ENCODE results near the gene SSPN. TPM values are rescaled to one million over a fixed set of nuclear protein-coding genes. Genes with fewer than 3 reads are reported as not detected.

Gene SSPN
- polyA plus RNA-seq, 1 donor, result 11.5 TPM

DNA sequence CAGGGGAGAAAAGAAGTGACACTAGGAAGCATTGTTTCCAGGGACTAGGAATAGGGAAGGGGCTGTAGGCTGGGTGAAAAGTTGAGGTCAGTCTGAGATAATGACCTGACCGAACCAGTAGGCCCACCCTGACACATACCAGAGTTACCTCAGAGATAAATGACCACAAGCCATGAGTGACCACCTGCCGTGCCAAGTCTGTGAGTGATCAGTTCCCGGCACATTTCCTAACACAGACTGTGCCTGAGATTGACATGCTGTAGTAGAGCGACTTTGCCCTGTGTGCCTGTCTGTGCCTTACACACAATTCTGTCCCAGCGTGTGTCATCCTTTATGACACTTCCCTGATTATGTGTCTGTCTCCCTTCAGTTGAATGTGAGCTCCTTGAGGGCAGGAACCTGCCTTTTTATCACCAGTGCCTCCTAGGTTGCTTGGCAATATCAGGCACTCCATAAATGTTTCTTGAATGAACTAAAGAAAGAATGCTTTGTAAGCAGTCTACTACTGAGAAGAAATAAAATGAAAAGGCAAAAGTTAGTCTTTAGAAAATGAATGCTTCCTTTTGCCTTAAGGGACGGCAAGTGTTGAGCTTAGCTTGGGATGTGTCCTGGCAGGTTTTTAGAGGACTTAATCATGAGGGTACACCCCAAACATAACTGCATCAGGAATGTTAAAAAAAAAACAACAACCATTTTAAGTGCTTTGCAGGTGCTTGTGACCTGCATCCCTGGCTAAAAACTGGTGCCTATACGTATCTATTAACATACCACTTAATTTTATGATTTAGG lies 9.6 kb upstream of the SSPN start:
- Histone ChIP-seq H3K4me3 (ENCODE audit: low read length) (no peak overlapping the region), H3K36me3 (ENCODE audit: control insufficient read depth, insufficient read depth, low read length) (no peaks in the 10 kb centered on the region), H3K27ac (ENCODE audit: low read length) (no peak overlapping the region), H3K27me3 (ENCODE audit: control insufficient read depth, insufficient read depth, low read length) (peaks cover 2% of the 10 kb centered on the region), H3K9me3 (ENCODE audit: control insufficient read depth, low read depth, low read length) (no peaks in the 10 kb centered on the region), H3K4me1 (ENCODE audit: control insufficient read depth, insufficient read depth, low read length) (no peaks in the 10 kb centered on the region)
- 83% methylated on average over 1 of the region's 7 CpGs for WGBS (ENCODE audit: insufficient coverage, low lambda C conversion rate)
- DNase-seq, result no peak

DNA sequence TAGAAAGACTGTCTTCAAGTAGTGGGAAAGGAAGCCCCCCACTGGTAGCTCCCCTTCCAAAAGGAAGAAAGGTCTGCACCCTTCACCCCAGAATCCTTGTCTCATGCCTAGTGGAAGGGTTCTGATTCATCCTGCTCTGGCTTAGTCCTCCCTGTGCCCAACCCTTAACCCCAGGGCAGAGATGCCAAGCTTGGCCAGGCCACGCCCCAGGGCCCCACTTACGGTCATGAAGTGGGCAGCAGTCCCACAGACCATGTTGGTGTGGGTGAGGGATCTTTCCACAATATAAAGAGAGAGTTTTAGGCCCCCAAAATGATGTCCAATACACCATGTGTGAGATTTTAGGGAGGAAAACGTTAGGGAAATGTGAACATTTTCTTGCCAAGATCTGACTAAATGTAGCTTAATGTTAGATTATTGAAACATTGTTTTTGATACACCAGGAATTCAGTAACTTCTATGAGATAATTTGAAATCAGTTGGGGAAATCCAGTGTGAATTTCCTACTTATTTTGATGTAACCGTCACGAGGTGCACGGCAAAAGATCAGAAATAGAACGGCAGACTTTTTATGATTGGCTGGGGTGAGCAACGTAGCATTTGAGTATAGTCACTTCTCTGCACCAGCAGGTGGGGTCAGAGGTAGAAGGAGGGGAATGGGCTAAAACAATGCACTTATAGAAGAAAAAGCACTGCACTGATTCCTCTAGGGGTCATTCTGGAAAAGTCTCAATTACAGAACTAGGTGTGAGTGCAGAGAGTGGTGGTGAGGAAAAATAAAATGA lies 8.2 kb upstream of the SSPN start:
- Histone ChIP-seq H3K27ac (ENCODE audit: low read length) (no peak overlapping the region), H3K36me3 (ENCODE audit: control insufficient read depth, insufficient read depth, low read length) (no peaks in the 10 kb centered on the region), H3K4me1 (ENCODE audit: control insufficient read depth, insufficient read depth, low read length) (no peaks in the 10 kb centered on the region), H3K9me3 (ENCODE audit: control insufficient read depth, low read depth, low read length) (no peaks in the 10 kb centered on the region), H3K27me3 (ENCODE audit: control insufficient read depth, insufficient read depth, low read length) (peaks cover 2% of the 10 kb centered on the region), H3K4me3 (ENCODE audit: low read length) (no peak overlapping the region)
- 56% methylated on average over 4 of the region's 8 CpGs for WGBS (ENCODE audit: insufficient coverage, low lambda C conversion rate)
- no peak for DNase-seq

DNA sequence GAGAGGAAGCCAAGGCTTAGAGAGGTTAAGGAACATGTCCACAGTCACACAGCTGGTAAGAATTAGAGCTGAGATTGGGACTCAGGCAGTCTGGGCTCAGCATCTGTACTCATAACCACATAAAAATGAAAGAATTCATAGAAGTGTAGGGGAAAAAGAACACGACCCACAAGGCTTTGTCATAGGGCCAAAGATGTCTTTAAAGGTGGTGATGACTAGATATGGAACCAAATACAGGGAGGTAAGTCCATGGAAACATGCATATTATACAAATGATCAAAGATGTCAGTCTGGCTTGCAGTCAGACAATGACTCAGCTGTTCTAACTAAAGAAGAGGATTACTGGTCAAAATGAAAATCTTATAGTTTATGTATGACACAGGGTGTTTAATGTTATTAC lies 7.2 kb upstream of the SSPN start:
- no peaks in the 10 kb centered on the region for H3K36me3 ChIP-seq (ENCODE audit: control insufficient read depth, insufficient read depth, low read length)
- H3K27ac ChIP-seq (ENCODE audit: low read length), result no peak overlapping the region
- no peaks in the 10 kb centered on the region for H3K9me3 ChIP-seq (ENCODE audit: control insufficient read depth, low read depth, low read length)
- H3K27me3 ChIP-seq (ENCODE audit: control insufficient read depth, insufficient read depth, low read length), result peaks cover 2% of the 10 kb centered on the region
- no peak overlapping the region for H3K4me3 ChIP-seq (ENCODE audit: low read length)
- no CpG with 5 or more reads among the region's 1 CpG for WGBS (ENCODE audit: insufficient coverage, low lambda C conversion rate)
- no peaks in the 10 kb centered on the region for H3K4me1 ChIP-seq (ENCODE audit: control insufficient read depth, insufficient read depth, low read length)
- no peak for DNase-seq

- H3K27ac ChIP-seq (ENCODE audit: low read length), result no peak overlapping the region
- H3K36me3 ChIP-seq (ENCODE audit: control insufficient read depth, insufficient read depth, low read length), result no peaks in the 10 kb centered on the region
- H3K9me3 ChIP-seq (ENCODE audit: control insufficient read depth, low read depth, low read length), result no peaks in the 10 kb centered on the region
- no peak overlapping the region for H3K4me3 ChIP-seq (ENCODE audit: low read length)
- peak in 1 of 2 donors; percentile 33 for DNase-seq
- WGBS (ENCODE audit: insufficient coverage, low lambda C conversion rate), result 87% methylated on average over 2 of the region's 2 CpGs
- H3K4me1 ChIP-seq (ENCODE audit: control insufficient read depth, insufficient read depth, low read length), result no peaks in the 10 kb centered on the region
- H3K27me3 ChIP-seq (ENCODE audit: control insufficient read depth, insufficient read depth, low read length), result peaks cover 2% of the 10 kb centered on the region
Observed at GRCh38 chr12:26188641-26189040, 6.7 kb upstream of the SSPN start.

DNA sequence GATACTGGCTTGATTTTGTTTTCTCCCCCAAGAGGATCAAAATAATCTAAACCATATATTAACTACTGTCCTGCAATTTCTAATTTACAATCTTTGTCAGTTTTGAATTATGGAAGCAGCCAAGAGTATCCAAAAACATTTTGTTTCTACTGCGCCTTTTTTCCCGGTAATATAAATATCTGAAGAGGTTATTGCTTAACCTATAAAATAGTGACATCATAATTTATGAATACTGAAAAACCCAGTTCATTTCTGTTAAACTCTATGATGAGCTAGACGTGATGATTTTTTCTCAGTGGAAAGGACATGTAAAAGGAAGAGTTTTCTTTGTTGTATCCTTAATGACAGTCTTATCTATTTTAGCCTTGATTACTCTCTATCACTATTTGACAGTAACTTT lies 3.2 kb upstream of the SSPN start:
- WGBS (ENCODE audit: insufficient coverage, low lambda C conversion rate), result 50% methylated on average over 1 of the region's 3 CpGs
- Histone ChIP-seq H3K4me1 (ENCODE audit: control insufficient read depth, insufficient read depth, low read length) (peaks cover 5% of the 10 kb centered on the region), H3K9me3 (ENCODE audit: control insufficient read depth, low read depth, low read length) (no peaks in the 10 kb centered on the region), H3K36me3 (ENCODE audit: control insufficient read depth, insufficient read depth, low read length) (no peaks in the 10 kb centered on the region), H3K4me3 (ENCODE audit: low read length) (no peak overlapping the region), H3K27me3 (ENCODE audit: control insufficient read depth, insufficient read depth, low read length) (peaks cover 2% of the 10 kb centered on the region), H3K27ac (ENCODE audit: low read length) (no peak overlapping the region)
- DNase-seq, result no peak

DNA sequence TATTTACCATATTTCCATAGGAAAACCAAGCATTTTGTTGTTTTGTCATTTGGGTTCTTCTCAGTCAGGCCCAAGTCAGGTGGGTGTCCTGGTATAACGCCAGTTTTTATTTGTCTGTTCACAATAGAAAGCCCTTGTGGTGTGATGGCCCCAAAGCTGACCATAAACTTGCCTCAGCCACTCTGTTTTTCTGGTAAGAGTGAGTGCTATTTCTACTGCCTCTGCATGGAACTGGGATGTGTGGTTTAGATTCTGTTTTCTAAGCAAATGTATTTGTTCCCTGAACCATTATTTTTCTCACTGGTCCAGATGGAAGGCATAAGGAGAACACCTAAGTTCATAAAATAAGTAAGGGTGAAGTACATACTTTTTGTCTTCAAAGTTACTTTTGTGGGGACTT lies 1.8 kb upstream of the SSPN start:
- Histone ChIP-seq H3K9me3 (ENCODE audit: control insufficient read depth, low read depth, low read length) (no peaks in the 10 kb centered on the region), H3K4me1 (ENCODE audit: control insufficient read depth, insufficient read depth, low read length) (peaks cover 8% of the 10 kb centered on the region), H3K4me3 (ENCODE audit: low read length) (no peak overlapping the region), H3K36me3 (ENCODE audit: control insufficient read depth, insufficient read depth, low read length) (no peaks in the 10 kb centered on the region), H3K27me3 (ENCODE audit: control insufficient read depth, insufficient read depth, low read length) (peaks cover 2% of the 10 kb centered on the region), H3K27ac (ENCODE audit: low read length) (no peak overlapping the region)
- no peak for DNase-seq
- no CpG with 5 or more reads among the region's 1 CpG for WGBS (ENCODE audit: insufficient coverage, low lambda C conversion rate)

DNA sequence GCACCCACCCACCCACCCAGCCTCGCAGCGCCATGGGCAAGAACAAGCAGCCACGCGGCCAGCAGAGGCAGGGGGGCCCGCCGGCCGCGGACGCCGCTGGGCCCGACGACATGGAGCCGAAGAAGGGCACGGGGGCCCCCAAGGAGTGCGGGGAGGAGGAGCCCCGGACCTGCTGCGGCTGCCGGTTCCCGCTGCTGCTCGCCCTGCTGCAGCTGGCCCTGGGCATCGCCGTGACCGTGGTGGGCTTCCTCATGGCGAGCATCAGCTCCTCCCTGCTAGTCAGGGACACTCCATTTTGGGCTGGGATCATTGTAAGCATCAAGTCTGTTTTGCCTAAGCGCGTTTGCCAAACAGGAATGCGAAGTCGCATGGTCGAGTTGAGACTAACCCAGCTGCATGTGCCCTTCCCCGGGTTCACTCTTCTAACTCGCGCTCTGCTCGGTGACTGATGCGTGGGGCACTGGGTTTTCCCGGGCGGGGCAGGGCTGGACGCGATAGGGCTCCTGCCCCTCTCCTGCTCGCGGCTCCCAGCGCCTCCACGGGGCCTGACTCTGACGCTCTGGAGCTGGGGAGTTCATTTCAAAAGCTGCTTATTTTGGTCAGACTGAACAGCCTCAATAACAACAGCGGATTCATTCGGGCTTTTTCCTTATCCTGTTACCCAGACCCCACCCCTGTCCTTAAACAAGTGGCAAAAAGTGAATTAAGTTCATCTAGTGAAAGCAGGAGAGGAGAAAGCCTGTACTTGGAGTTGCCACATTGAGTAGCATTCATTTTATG lies 458 bp downstream of the SSPN start:
- Histone ChIP-seq H3K4me3 (ENCODE audit: low read length) (peak overlapping the region; percentile 57), H3K9me3 (ENCODE audit: control insufficient read depth, low read depth, low read length) (no peaks in the 10 kb centered on the region), H3K27me3 (ENCODE audit: control insufficient read depth, insufficient read depth, low read length) (no peaks in the 10 kb centered on the region), H3K27ac (ENCODE audit: low read length) (peak overlapping the region; percentile 56), H3K36me3 (ENCODE audit: control insufficient read depth, insufficient read depth, low read length) (no peaks in the 10 kb centered on the region), H3K4me1 (ENCODE audit: control insufficient read depth, insufficient read depth, low read length) (peaks cover 8% of the 10 kb centered on the region)
- WGBS (ENCODE audit: insufficient coverage, low lambda C conversion rate), result 0% methylated on average over 1 of the region's 45 CpGs
- DNase-seq, result peak; percentile 40 to 83

DNA sequence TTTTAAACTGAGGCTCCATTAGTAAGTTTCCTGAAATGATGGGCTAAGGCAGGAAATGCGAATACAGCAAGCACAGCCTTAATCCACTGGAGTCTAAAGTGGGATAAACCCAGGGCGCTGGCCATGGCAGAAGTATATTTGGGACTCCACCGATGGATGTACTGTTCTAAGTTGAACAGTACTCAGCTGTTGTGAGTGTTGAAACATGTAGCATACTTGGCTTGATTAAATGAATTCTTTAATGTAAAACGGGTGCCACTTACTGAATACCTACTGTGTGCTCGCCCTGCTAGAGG lies 996 bp downstream of the SSPN start:
- H3K4me3 ChIP-seq (ENCODE audit: low read length), result peak overlapping the region; percentile 57
- peaks cover 8% of the 10 kb centered on the region for H3K4me1 ChIP-seq (ENCODE audit: control insufficient read depth, insufficient read depth, low read length)
- H3K9me3 ChIP-seq (ENCODE audit: control insufficient read depth, low read depth, low read length), result no peaks in the 10 kb centered on the region
- H3K27ac ChIP-seq (ENCODE audit: low read length), result peak overlapping the region; percentile 56
- no peaks in the 10 kb centered on the region for H3K27me3 ChIP-seq (ENCODE audit: control insufficient read depth, insufficient read depth, low read length)
- H3K36me3 ChIP-seq (ENCODE audit: control insufficient read depth, insufficient read depth, low read length), result no peaks in the 10 kb centered on the region
- no peak for DNase-seq
- WGBS (ENCODE audit: insufficient coverage, low lambda C conversion rate), result no CpG with 5 or more reads among the region's 5 CpGs

DNA sequence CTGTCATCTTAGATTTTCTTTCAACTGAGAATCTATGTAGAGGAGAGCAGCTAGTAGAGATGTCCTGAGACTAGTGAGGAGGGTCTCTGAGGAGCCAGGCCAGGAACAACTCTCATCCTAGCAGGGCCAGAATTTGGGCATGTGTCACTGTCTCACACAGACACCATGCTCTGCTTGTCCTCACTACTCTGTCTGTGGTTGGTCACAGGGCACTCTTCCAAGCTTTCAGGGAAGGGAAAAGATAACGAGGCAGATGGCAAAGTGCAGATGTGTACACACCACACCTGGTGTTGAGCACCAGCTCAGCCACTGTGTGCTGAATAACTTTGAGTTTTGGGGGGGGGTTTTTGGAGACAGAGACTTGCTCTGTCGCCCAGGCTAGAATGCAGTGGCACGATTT lies 2.5 kb downstream of the SSPN start:
- no CpG with 5 or more reads among the region's 3 CpGs for WGBS (ENCODE audit: insufficient coverage, low lambda C conversion rate)
- Histone ChIP-seq H3K4me3 (ENCODE audit: low read length) (no peak overlapping the region), H3K27me3 (ENCODE audit: control insufficient read depth, insufficient read depth, low read length) (no peaks in the 10 kb centered on the region), H3K36me3 (ENCODE audit: control insufficient read depth, insufficient read depth, low read length) (no peaks in the 10 kb centered on the region), H3K27ac (ENCODE audit: low read length) (no peak overlapping the region), H3K9me3 (ENCODE audit: control insufficient read depth, low read depth, low read length) (no peaks in the 10 kb centered on the region), H3K4me1 (ENCODE audit: control insufficient read depth, insufficient read depth, low read length) (peaks cover 8% of the 10 kb centered on the region)
- peak; percentile 19 to 52 for DNase-seq

DNA sequence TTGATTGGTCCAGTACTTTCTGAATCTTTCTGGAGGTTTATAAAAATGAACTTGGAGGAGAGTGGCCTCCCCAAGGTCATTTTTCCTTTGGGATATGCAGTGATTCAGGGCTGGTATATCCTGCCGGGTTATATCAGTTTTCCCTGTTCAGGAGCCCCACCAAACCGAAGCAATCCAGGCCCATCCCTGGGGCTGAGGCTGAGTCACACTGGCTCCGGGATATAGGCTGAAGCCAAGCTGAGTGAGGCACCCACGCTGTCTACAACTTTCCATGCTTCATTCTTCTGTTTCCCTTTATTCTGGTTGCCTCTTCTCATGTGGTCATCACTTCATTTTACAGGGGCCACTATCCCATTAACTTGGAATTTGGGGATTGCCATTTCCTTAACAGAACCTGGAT lies 3.4 kb downstream of the SSPN start:
- H3K36me3 ChIP-seq (ENCODE audit: control insufficient read depth, insufficient read depth, low read length), result no peaks in the 10 kb centered on the region
- peaks cover 8% of the 10 kb centered on the region for H3K4me1 ChIP-seq (ENCODE audit: control insufficient read depth, insufficient read depth, low read length)
- H3K4me3 ChIP-seq (ENCODE audit: low read length), result no peak overlapping the region
- H3K27ac ChIP-seq (ENCODE audit: low read length), result no peak overlapping the region
- DNase-seq, result peak in 1 of 2 donors; percentile 19
- no peaks in the 10 kb centered on the region for H3K27me3 ChIP-seq (ENCODE audit: control insufficient read depth, insufficient read depth, low read length)
- 100% methylated on average over 1 of the region's 4 CpGs for WGBS (ENCODE audit: insufficient coverage, low lambda C conversion rate)
- no peaks in the 10 kb centered on the region for H3K9me3 ChIP-seq (ENCODE audit: control insufficient read depth, low read depth, low read length)

All from large intestine (tissue), 3 donors.